HG03097 (cell line): Measurements from ENCODE around the gene WWP2.
"Not testable (repeated sequence)": the region's sequence is repeated elsewhere in the genome, so short reads cannot be mapped to it uniquely, and the experiment has no call there.

ENCODE experiments used
- ATAC-seq: cut with Tn5 transposase; IDR thresholded peaks from one replicate; pipeline ENCODE4 v1.9.1; 2021; ENCODE audit not compliant: unreplicated experiment, low FRiP score

The WWP2 gene

DNA sequence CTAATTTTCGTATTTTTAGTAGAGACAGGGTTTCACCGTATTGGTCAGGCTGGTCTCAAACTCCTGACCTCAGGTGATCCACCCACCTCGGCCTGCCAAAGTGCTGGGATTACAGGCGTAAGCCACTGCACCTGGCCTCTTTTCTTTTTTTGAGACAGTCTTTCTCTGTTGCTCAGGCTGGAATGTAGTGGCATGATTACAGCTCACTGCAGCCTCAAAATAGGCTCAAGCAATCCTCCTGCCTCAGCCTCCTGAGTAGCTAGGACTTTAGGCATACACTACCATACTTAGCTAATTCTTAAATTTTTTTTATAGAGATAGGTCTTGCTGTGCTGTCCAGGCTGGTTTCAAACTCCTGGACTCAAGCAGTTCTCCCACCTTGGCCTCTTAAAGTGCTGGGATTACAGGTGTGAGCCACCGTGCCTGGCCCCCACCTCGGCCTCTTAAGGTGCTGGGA is 29.3 kb downstream of the WWP2 start:
- ATAC-seq: not testable (repeated sequence)

DNA sequence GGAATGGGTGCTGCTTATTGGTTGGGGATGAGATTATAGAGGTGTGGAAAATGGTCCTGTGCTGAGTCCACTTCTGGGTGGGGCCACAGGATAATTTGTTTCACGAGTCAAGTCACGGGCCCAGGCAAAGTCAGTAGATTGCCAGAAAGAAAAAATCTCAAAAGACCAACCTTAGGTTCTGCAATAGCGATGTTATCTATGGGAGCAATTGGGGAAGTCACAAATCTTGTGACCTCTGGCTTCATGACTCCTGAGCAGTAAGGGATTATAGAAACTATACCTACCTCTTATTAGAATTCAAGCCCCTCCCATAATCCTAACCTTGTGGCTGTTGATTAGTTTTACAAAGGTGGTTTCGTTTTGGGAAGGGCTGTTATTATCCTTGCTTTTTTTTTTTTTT is 31.4 kb downstream of the WWP2 start:
- no peak for ATAC-seq

- ATAC-seq: no peak
Measured at GRCh38 chr16:69794486-69794885, 32.4 kb downstream of the WWP2 start.

GRCh38 chr16:69796285-69797118 is 34.4 kb downstream of the WWP2 start:
- no peak for ATAC-seq

GRCh38 chr16:69798466-69798865 is 36.3 kb downstream of the WWP2 start:
- no peak for ATAC-seq

- ATAC-seq: no peak
Measured at GRCh38 chr16:69799611-69800031, 37.5 kb downstream of the WWP2 start.

GRCh38 chr16:69804297-69804696 is 42.2 kb downstream of the WWP2 start:
- no peak for ATAC-seq

DNA sequence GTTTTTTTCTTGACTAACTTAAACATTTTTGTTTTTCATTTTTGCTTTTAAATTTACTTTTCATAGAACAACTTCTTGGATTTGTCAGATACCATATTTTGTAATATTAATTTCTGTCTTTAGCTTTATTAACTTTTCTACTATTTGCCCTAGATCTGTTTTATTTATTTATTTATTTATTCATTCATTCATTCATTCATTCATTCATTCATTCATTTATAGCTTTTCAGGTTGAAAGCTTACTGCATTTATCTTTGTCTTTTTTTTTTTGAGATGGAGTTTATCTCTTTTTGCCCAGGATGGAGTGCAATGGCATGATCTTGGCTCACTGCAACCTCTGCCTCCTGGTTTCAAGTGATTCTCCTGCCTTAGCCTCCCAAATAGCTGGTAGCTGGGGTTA is 44.6 kb downstream of the WWP2 start:
- not testable (repeated sequence) for ATAC-seq

- no peak for ATAC-seq
Measured at GRCh38 chr16:69812688-69813014, 50.5 kb downstream of the WWP2 start.

GRCh38 chr16:69814078-69814477 is 51.9 kb downstream of the WWP2 start:
- ATAC-seq: no peak

DNA sequence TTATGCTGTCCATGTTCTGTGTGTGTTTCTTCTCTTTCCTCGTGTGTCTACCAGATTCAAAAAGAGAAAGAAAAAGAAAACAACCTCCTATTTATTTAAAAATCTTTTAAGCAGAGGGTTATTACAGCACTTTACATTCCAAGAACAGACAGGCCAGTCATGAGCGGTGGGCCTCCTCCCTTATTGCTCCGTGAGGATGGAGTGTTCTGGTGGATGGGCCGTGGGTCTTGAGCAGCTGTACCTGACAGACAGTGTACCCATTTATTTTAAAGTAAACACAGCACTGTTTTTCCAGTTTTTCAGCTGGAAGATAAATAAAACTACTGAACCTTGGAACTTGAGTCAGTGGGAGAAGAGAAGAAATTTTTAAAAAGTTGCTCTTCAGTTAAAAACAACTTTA is 52.4 kb downstream of the WWP2 start:
- ATAC-seq: no peak

DNA sequence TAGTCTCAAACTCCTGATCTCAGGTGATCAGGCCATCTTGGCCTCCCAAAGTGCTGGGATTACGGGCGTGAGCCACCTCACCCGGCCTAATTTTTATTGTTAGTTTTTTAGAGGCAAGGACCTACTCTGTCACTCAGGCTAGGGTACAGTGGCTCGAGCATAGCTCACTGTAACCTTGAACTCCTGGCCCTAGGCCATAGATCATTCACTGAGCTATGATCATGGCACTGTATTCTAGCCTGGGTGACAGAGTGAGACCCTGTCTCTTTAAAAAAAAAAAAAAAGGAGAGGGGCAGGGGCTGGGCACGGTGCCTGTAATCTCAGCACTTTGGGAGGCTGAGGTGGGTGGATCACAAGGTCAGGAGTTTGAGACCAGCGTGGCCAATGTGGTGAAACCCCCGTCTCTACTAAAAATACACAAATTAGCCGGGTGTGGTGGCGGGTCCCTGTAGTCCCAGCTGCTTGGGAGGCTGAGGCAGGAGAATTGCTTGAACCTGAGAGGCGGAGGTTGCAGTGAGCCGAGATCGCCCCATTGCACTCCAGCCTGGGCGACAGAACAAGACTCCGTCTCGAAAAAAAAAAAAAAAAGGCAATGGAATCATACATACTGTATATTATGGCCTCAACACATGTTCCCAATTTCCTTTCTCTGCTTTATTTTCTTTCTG is 53.2 kb downstream of the WWP2 start:
- not testable (repeated sequence) for ATAC-seq

- ATAC-seq: no peak
Measured at GRCh38 chr16:69816996-69817395, 54.9 kb downstream of the WWP2 start.

DNA sequence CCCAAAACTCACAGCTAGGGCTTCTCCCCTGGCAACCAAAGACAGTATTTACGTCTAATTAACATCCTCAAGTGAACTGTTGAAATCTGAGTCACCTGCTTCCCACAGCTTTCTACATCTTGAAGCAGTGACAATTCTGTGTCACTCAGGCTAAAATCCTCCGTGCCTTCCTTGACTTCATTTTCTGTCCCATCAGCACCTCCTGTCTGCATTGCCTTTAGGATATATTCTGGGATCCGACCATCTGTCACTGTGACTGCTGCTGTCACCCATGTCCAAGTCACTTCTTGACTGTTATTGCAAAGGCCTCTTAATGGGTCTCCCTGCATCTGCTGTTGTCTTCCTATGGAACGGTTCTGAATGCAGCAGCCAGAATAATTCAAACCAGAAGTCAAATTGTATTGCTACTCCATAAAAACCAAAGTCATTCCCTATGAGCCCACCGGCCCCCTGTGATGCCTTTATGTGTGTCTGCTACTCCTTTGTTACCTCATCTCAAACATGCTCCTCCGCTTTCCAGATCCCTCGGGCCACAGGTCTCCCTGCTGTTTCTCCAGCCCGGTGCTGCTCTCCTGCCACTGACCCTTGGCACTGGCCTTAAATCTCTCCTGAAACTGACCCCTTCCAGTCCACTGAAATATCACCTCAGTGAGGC is 56.9 kb downstream of the WWP2 start:
- ATAC-seq: no peak

- no peak for ATAC-seq
Measured at GRCh38 chr16:69820926-69821541, 58.9 kb downstream of the WWP2 start.

DNA sequence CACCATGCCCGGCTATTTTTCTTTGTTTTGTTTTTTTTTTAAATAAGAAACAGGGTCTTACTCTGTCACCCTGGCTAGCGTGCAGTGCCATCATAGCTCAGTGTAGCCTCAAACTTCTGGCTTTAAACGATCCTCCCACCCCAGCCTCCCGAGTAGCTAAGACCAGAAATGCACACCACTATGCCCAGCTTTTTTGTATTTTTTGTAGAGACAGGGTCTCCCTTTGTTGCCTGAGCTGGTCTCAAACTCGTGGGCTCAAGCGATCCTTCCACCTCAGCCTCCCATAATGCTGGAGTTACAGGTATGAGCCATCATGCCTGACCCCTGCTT is 59.7 kb downstream of the WWP2 start:
- ATAC-seq: no peak

DNA sequence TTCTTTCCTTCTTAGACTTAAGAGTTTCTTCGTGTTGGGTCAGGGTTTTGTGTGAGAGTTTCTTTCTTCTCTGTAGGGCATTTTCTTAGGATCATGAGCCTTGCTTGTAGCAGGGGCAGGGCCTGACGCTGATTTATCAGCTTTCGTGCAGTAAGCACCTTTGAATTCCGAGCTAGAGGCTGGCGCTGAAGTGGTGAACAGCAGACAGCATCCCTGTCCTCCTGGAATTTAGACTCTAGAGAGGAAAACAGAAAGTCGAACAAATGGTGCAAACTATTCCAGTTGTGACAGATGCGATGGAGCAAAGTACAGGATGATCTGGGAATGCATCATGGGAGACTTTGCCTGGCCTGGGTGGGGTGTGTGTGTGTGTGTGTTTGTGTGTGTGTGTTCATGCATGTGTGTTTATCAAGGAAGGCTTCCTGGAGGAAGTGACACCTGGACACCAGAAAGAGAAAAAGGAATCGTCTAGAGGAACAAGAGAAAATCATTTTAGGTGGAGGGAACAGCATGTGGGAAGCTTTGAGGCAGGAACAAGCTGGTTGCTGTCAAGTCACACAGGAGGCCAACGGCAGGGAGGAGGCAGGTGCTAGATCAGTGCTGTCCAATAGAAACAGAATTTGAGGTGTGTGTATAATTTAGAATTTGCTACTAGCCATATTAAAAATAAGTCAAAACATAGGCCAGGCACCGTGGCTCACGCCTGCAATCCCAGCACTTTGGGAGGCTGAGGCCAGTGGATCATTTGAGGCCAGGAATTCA is 60.2 kb downstream of the WWP2 start:
- no peak for ATAC-seq

- peak; percentile 87 for ATAC-seq
Measured at GRCh38 chr16:69823831-69824563, 61.9 kb downstream of the WWP2 start.

DNA sequence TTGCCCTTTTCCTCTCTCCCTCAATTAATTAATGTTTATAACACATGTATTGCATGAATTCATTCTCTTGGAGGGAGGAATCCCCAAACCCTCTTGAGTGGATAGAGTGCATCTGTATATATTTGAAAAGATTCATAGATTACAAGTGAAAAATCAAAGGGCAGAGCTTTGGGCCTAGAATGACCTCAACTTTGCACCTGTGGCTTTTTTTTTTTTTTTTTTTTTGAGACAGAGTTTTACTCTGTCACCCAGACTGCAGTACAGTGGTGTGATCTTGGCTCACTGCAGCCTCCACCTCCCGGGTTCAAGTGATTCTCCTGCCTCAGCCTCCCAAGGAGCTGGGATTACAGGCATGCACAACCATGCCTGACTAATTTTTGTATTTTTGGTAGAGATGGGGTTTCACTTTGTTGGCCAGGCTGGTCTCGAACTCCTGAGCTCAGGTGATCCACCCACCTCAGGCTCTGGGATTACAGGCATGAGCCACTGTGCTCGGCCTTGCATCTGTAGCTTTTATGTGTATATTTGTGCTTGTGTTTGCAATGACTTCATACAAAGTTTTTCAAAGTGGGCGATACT is 62.5 kb downstream of the WWP2 start:
- not testable (repeated sequence) for ATAC-seq

DNA sequence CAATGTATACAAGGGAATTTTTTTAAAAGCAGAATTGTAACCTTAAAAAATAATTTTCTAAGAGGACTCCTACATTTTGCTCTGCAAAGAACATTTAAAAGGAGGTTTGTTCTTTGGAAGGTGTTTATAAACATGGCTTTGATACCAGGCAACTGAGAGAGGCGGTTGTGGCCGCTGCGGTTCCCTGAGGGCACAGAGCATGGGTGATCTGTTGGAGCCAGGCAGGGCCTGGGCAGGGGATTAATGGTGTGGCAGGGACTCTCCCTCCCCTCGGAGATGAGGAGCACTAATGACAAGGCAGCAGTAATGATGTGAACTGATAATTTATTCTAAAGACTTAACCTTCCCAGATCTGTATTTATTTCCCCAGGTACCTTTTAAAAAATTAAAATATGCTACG is 65.4 kb downstream of the WWP2 start:
- no peak for ATAC-seq
